HL-60 (cell line): ENCODE measurements around the gene PCDHGA7.
A peak's percentile ranks its signal among the peaks of the same experiment; 100 is the strongest.
"Not testable (repeated sequence)": the region's sequence is repeated elsewhere in the genome, so short reads cannot be mapped to it uniquely, and the experiment has no call there.

ENCODE experiments used
- DNase-seq, 2 experiments: peaks; one replicate each; pipeline ENCODE4 v3.0.0-alpha.2; 2010 to 2020; ENCODE audit warnings: low read depth in 1 of 2, low spot score in 1 of 2
- H3K27ac ChIP-seq: fragments of 250-450 bp; sonication (Bioruptor Pico); replicated peaks from 2 replicates; pipeline ENCODE4 v1.5.1; 2020; ENCODE audit warnings: mild to moderate bottlenecking, moderate library complexity
- H3K27me3 ChIP-seq: fragments of 250-450 bp; sonication (Bioruptor Pico); 2 replicates; pipeline ENCODE4 v1.5.1; 2021; ENCODE audit warnings: mild to moderate bottlenecking, moderate library complexity; ENCODE audit not compliant: insufficient read depth, poor library complexity, severe bottlenecking
- H3K4me3 ChIP-seq: replicated peaks from 2 replicates; pipeline ENCODE4 v1.5.1; 2011; ENCODE audit warnings: mild to moderate bottlenecking, control low read depth, low read length; ENCODE audit not compliant: insufficient read depth
- CTCF ChIP-seq: IDR thresholded peaks from one replicate; pipeline ENCODE4 v1.5.1; 2011; ENCODE audit warnings: low read length, control low read depth, inconsistent platforms; ENCODE audit not compliant: insufficient read depth
- GABPA ChIP-seq: IDR thresholded peaks from 2 replicates; pipeline ENCODE4 v1.6.1; 2012; ENCODE audit warnings: low read depth
- POLR2AphosphoS5 ChIP-seq: IDR thresholded peaks from 2 replicates; pipeline ENCODE4 v1.6.1; 2012; ENCODE audit warnings: low read depth
- SPI1 ChIP-seq: IDR thresholded peaks from 2 replicates; pipeline ENCODE4 v1.6.1; 2012; ENCODE audit warnings: low read depth, mild to moderate bottlenecking, borderline replicate concordance
- TF ChIP-seq, protein P1 (sequence below): IDR thresholded peaks from 2 replicates; pipeline ENCODE4 v1.6.1; 2012; ENCODE audit warnings: low read depth; ENCODE audit not compliant: insufficient replicate concordance

Gene PCDHGA7

GRCh38 chr5:141411575-141411974, 29.0 kb downstream of the PCDHGA7 start:
- no peak for DNase-seq
- H3K27ac ChIP-seq: no peak overlapping the region
- no peak for TF ChIP-seq GABPA
- H3K4me3 ChIP-seq: no peak overlapping the region
- peaks cover 3% of the 10 kb centered on the region for H3K27me3 ChIP-seq

- Histone ChIP-seq H3K27ac (no peak within 1 kb of the TSS), H3K27me3 (peaks cover 3% of the 10 kb centered on the region), H3K4me3 (peak within 1 kb of the TSS; percentile 68)
- TF ChIP-seq POLR2AphosphoS5 (no peak), CTCF (peak; percentile 51)
- DNase-seq: peak; percentile 48 to 79
These were observed 30.5 kb downstream of the PCDHGA7 start, which contains the start of gene PCDHGA10 for GRCh38 chr5:141412854-141413539. PCDHGA10 (plus strand) TSS chr5:141412987; CDS start chr5:141413176, 189 bp downstream.

GRCh38 chr5:141413540-141414069, 31.1 kb downstream of the PCDHGA7 start:
- H3K27ac ChIP-seq: no peak overlapping the region
- DNase-seq: peak in 1 of 2 experiments; percentile 21
- peak overlapping the region; percentile 68 for H3K4me3 ChIP-seq
- H3K27me3 ChIP-seq: peaks cover 5% of the 10 kb centered on the region
- TF ChIP-seq CTCF (no peak), GABPA (no peak), POLR2AphosphoS5 (no peak), SPI1 (no peak)
- TF ChIP-seq, protein P1, sequence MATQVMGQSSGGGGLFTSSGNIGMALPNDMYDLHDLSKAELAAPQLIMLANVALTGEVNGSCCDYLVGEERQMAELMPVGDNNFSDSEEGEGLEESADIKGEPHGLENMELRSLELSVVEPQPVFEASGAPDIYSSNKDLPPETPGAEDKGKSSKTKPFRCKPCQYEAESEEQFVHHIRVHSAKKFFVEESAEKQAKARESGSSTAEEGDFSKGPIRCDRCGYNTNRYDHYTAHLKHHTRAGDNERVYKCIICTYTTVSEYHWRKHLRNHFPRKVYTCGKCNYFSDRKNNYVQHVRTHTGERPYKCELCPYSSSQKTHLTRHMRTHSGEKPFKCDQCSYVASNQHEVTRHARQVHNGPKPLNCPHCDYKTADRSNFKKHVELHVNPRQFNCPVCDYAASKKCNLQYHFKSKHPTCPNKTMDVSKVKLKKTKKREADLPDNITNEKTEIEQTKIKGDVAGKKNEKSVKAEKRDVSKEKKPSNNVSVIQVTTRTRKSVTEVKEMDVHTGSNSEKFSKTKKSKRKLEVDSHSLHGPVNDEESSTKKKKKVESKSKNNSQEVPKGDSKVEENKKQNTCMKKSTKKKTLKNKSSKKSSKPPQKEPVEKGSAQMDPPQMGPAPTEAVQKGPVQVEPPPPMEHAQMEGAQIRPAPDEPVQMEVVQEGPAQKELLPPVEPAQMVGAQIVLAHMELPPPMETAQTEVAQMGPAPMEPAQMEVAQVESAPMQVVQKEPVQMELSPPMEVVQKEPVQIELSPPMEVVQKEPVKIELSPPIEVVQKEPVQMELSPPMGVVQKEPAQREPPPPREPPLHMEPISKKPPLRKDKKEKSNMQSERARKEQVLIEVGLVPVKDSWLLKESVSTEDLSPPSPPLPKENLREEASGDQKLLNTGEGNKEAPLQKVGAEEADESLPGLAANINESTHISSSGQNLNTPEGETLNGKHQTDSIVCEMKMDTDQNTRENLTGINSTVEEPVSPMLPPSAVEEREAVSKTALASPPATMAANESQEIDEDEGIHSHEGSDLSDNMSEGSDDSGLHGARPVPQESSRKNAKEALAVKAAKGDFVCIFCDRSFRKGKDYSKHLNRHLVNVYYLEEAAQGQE: no peak

DNA sequence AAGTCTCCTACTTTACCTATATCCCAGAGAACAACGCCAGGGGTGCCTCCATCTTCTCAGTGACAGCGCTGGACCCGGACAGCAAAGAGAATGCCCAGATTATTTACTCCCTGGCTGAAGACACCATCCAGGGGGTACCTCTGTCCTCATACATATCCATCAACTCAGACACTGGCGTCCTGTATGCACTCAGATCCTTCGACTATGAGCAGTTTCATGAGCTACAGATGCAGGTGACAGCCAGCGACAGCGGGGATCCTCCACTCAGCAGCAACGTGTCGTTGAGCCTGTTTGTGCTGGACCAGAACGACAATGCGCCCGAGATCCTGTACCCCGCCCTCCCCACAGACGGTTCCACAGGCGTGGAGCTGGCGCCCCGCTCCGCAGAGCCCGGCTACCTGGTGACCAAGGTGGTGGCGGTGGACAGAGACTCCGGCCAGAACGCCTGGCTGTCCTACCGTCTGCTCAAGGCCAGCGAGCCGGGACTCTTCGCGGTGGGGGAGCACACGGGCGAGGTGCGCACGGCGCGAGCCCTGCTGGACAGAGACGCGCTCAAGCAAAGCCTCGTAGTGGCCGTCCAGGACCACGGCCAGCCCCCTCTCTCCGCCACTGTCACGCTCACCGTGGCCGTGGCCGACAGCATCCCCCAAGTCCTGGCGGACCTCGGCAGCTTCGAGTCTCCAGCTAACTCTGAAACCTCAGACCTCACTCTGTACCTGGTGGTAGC, 32.2 kb downstream of the PCDHGA7 start:
- not testable (repeated sequence) for H3K4me3 ChIP-seq, DNase-seq, H3K27me3 ChIP-seq, H3K27ac ChIP-seq

DNA sequence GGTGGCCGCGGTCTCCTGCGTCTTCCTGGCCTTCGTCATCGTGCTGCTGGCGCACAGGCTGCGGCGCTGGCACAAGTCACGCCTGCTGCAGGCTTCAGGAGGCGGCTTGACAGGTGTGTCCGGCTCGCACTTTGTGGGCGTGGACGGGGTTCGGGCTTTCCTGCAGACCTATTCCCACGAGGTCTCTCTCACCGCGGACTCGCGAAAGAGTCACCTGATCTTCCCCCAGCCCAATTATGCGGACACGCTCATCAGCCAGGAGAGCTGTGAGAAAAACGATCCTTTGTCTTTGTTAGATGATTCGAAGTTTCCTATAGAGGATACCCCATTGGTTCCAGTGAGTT, 32.7 kb downstream of the PCDHGA7 start:
- H3K27me3 ChIP-seq, H3K27ac ChIP-seq, DNase-seq, H3K4me3 ChIP-seq: not testable (repeated sequence)

DNA sequence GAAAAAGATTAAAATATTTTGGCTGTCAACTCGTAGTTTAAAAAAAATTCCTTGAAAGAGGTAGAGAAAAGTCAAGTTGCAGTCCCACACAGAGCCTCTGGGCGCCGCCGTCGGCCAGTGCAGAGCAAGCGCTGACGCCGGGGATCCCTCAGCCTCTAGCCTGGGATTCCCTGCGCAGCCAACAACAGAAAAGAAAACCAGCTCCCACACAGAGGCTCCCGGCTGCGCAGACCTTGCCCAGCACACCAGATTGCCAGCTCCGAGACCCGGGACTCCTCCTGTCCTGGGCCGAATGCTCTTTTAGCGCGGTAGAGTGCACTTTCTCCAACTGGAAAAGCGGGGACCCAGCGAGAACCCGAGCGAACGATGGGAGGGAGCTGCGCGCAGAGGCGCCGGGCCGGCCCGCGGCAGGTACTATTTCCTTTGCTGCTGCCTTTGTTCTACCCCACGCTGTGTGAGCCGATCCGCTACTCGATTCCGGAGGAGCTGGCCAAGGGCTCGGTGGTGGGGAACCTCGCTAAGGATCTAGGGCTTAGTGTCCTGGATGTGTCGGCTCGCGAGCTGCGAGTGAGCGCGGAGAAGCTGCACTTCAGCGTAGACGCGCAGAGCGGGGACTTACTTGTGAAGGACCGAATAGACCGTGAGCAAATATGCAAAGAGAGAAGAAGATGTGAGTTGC, 35.1 kb downstream of the PCDHGA7 start, which contains the start of gene PCDHGB7:
TSS of gene PCDHGB7 (plus strand) at position 184 of the 679 bp plus-strand sequence. CDS start at position 367, 183 bp downstream.
- not testable (repeated sequence) for H3K27ac ChIP-seq
- peak in 1 of 2 experiments; percentile 79 for DNase-seq
- Histone ChIP-seq H3K27me3 (peaks cover 12% of the 10 kb centered on the region), H3K4me3 (peak within 1 kb of the TSS; percentile 51)
- TF ChIP-seq CTCF: peak; percentile 75
